Measurements from ENCODE around the gene SIX1.

GRCh38 chr14:60691383-60692113 is 42.3 kb upstream of the SIX1 start:
- no peak for TF ChIP-seq POLR2A (IDR thresholded peaks at IDR 0.05; ENCODE audit: low read depth, low read length)
- TF ChIP-seq TAF1 (IDR thresholded peaks at IDR 0.05; ENCODE audit: borderline replicate concordance, low read depth, low read length), result no peak
- TF ChIP-seq POLR2AphosphoS5 (IDR thresholded peaks at IDR 0.05; ENCODE audit: low read depth, low read length), result no peak

Data from GM12892 (cell line).